ENCODE data around the gene ADA.
"Not testable (repeated sequence)": the region's sequence is repeated elsewhere in the genome, so short reads cannot be mapped to it uniquely, and the experiment has no call there.

Gene ADA

DNA sequence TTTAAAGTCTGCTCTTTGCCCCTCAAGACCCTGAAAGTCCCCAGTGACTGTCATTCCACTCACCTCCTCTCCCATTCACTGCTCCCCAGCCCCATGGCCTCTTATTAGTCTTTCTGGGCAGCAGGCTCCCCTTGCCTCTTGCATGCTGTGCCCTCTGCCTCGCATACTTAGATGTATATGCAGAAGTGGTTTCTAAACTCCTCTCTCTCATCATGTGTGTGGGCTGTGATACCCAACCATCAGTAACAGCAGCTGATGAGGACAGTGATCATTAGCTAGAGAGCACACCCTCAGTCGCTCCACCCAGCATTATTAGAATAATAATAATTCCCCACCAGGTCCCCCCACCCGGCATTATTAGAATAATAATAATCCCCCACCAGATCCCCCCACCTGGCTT lies 54.6 kb downstream of the ADA start:
- no peak overlapping the region for H3K27ac ChIP-seq (ENCODE audit: insufficient read depth, low read depth, low read length, poor library complexity, severe bottlenecking)
- H3K9me3 ChIP-seq (ENCODE audit: control insufficient read depth, low read length) = no peaks in the 10 kb centered on the region
- peaks cover 15% of the 10 kb centered on the region for H3K4me1 ChIP-seq (ENCODE audit: control insufficient read depth, insufficient read depth, low read length)
- 66 to 72% methylated on average over 3 of the region's 3 CpGs for WGBS, 2 experiments
- H3K27me3 ChIP-seq (ENCODE audit: control insufficient read depth, insufficient read depth, low read length, poor library complexity, severe bottlenecking) = no peaks in the 10 kb centered on the region
- H3K4me3 ChIP-seq (ENCODE audit: insufficient read depth, low read depth, low read length) = no peak overlapping the region
- H3K36me3 ChIP-seq (ENCODE audit: control insufficient read depth, insufficient read depth, low read length) = no peaks in the 10 kb centered on the region

DNA sequence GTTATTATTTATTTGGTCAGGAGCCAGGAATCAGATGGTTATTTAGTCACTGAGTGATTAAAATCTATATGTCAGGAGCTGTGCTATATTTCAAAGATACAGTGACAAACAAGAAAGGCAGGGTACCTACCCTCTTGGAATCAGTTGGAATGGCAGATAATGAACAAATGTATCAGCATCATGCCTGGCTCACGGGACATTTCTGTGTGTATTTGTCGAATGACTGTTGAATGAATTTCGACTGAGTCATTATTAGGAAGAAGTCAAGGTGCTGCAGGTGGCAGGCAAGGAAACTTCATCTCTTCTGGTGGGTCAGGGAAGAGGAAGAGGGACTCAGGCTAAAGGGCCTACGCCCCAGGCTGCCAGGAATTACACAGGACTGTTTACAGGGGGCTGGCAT lies 55.5 kb downstream of the ADA start:
- no peaks in the 10 kb centered on the region for H3K27me3 ChIP-seq (ENCODE audit: control insufficient read depth, insufficient read depth, low read length, poor library complexity, severe bottlenecking)
- 91 to 94% methylated on average over 4 of the region's 4 CpGs for WGBS, 2 experiments
- no peak overlapping the region for H3K27ac ChIP-seq (ENCODE audit: insufficient read depth, low read depth, low read length, poor library complexity, severe bottlenecking)
- H3K36me3 ChIP-seq (ENCODE audit: control insufficient read depth, insufficient read depth, low read length) = no peaks in the 10 kb centered on the region
- no peaks in the 10 kb centered on the region for H3K9me3 ChIP-seq (ENCODE audit: control insufficient read depth, low read length)
- H3K4me3 ChIP-seq (ENCODE audit: insufficient read depth, low read depth, low read length) = no peak overlapping the region
- H3K4me1 ChIP-seq (ENCODE audit: control insufficient read depth, insufficient read depth, low read length) = peaks cover 15% of the 10 kb centered on the region

DNA sequence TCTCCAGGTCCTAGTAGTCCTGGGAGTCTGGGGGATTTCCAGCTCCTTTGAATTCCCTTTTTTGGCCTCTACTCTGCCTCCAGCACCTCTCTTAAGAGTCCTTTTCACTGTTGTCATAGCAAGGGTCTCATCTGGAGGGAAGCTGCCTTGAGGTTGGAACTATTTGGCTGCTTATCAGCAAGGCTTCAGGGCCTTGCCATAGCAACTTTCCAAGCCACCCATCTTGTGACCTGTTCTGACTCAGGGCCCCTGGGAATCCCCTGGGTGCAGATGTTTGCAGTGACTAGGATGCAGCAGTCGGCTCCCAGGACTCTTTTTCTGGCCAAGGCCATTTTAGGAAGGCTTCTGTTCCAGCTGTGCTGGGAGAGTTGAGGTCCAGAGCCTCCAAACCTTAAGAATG lies 56.8 kb downstream of the ADA start:
- H3K27ac ChIP-seq (ENCODE audit: insufficient read depth, low read depth, low read length, poor library complexity, severe bottlenecking) = no peak overlapping the region
- 81 to 95% methylated on average over 1 of the region's 1 CpG for WGBS, 2 experiments

DNA sequence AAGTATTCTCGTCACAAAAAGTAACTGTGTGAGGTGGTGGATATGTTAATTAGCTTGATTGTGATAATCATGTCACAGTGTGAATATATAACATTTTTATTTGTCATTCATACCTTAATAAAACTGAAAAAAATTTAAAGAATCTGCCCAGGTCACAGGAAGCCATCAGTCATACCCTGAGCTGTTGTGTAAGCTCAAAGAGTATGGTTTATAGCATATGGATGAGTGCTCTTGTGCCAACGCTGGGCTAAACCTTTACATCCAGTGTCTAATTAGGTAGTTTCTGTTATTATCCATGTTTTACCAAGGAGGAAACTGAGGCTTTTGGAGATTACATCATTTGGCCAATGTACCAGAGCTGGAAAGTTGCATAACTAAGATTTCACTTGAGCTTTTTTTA lies 57.7 kb downstream of the ADA start:
- 90 to 93% methylated on average over 2 of the region's 2 CpGs for WGBS, 2 experiments
- no peaks in the 10 kb centered on the region for H3K36me3 ChIP-seq (ENCODE audit: control insufficient read depth, insufficient read depth, low read length)
- no peaks in the 10 kb centered on the region for H3K27me3 ChIP-seq (ENCODE audit: control insufficient read depth, insufficient read depth, low read length, poor library complexity, severe bottlenecking)
- peaks cover 15% of the 10 kb centered on the region for H3K4me1 ChIP-seq (ENCODE audit: control insufficient read depth, insufficient read depth, low read length)
- no peak overlapping the region for H3K27ac ChIP-seq (ENCODE audit: insufficient read depth, low read depth, low read length, poor library complexity, severe bottlenecking)
- H3K4me3 ChIP-seq (ENCODE audit: insufficient read depth, low read depth, low read length) = no peak overlapping the region
- no peaks in the 10 kb centered on the region for H3K9me3 ChIP-seq (ENCODE audit: control insufficient read depth, low read length)

More for the DNA sequence above, 56.8 kb downstream of the ADA start:
- no peaks in the 10 kb centered on the region for H3K36me3 ChIP-seq (ENCODE audit: control insufficient read depth, insufficient read depth, low read length)
- no peaks in the 10 kb centered on the region for H3K9me3 ChIP-seq (ENCODE audit: control insufficient read depth, low read length)
- peaks cover 15% of the 10 kb centered on the region for H3K4me1 ChIP-seq (ENCODE audit: control insufficient read depth, insufficient read depth, low read length)
- no peak overlapping the region for H3K4me3 ChIP-seq (ENCODE audit: insufficient read depth, low read depth, low read length)
- no peaks in the 10 kb centered on the region for H3K27me3 ChIP-seq (ENCODE audit: control insufficient read depth, insufficient read depth, low read length, poor library complexity, severe bottlenecking)

DNA sequence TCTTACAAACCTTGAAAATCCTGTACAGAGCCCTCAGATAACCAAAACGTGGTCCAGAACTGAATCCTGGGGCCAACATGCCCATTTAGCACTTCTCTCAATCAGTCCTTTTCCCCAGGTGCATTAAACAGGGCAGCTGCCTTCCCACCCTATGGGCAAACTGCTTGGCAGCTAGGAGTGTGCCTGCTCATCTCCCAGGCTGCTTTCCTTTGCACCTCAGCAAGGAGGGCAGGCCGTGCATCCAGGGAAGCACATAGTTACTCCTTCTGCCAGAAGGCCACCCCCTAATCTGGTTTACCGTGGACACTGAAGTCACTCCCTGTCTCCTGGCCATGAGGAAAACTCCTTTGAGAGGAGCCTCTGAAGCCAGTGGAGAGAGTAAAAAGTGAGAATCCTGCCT lies 59.1 kb downstream of the ADA start:
- WGBS, 2 experiments = 91 to 93% methylated on average over 3 of the region's 3 CpGs
- H3K27ac ChIP-seq (ENCODE audit: insufficient read depth, low read depth, low read length, poor library complexity, severe bottlenecking) = no peak overlapping the region
- H3K4me3 ChIP-seq (ENCODE audit: insufficient read depth, low read depth, low read length) = no peak overlapping the region
- peaks cover 3% of the 10 kb centered on the region for H3K4me1 ChIP-seq (ENCODE audit: control insufficient read depth, insufficient read depth, low read length)
- H3K27me3 ChIP-seq (ENCODE audit: control insufficient read depth, insufficient read depth, low read length, poor library complexity, severe bottlenecking) = no peaks in the 10 kb centered on the region
- no peaks in the 10 kb centered on the region for H3K36me3 ChIP-seq (ENCODE audit: control insufficient read depth, insufficient read depth, low read length)
- no peaks in the 10 kb centered on the region for H3K9me3 ChIP-seq (ENCODE audit: control insufficient read depth, low read length)

DNA sequence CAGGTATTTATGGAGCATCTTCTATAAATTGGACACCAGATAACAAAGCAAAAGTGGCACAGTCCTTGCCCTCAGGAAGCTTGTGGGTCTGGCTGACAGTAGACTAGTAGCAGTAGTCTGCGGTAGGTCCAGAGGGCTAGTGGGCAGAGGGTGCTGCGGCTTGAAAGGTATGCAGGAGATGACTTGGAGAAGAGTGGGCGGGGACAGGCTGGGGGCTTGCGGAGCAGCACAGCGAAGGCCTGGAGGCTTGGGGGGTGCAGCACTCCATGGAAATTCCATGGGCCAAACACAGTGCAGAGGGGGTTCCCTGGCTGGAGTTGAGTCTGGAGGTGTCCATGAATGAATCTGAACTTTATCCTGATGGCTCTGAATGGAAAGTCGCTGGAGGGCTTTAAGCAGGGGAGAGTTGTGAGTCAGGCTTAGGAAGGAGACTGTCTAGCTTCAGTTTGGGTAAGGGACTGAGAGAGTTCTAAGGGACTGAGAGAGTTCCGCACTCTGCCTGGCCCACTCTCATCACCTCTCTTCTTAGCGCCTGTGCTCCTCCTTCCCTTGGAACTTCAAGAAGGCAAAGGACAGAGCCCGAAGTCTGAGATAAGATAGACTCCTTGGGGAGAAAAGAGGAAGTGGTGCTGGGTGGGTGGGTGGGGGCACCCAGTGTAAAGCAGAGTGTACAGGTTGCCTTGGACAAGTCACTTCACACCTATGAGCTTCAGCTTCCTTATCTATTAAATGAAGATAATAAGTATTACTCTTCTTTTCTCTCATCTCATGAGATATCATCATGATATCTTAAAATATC lies 60.3 kb downstream of the ADA start:
- H3K4me1 ChIP-seq (ENCODE audit: control insufficient read depth, insufficient read depth, low read length) = no peaks in the 10 kb centered on the region
- no peak overlapping the region for H3K27ac ChIP-seq (ENCODE audit: insufficient read depth, low read depth, low read length, poor library complexity, severe bottlenecking)
- no peak overlapping the region for H3K4me3 ChIP-seq (ENCODE audit: insufficient read depth, low read depth, low read length)
- H3K27me3 ChIP-seq (ENCODE audit: control insufficient read depth, insufficient read depth, low read length, poor library complexity, severe bottlenecking) = no peaks in the 10 kb centered on the region
- no peaks in the 10 kb centered on the region for H3K9me3 ChIP-seq (ENCODE audit: control insufficient read depth, low read length)
- 89 to 90% methylated on average over 7 to 8 of the region's 9 CpGs for WGBS, 2 experiments
- no peaks in the 10 kb centered on the region for H3K36me3 ChIP-seq (ENCODE audit: control insufficient read depth, insufficient read depth, low read length)

DNA sequence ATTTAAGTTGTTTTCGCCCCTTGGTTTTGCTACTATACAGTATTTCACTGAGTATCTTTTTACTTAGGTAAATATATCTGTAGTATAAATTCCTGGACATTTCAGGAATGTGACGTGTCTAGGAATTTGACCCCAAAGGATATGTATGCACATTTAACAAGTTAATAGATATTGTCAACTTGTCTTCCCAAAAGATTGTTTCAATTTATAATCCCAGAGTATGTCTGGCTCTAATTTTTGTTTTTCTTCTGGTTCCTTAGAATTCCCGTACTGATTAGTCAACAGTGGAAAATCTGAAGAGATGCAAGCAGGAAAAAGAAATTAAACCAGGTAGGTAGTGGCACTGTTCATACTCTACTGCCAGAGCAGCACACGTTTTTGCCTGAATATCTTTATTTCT lies 62.0 kb downstream of the ADA start:
- Histone ChIP-seq H3K36me3 (ENCODE audit: control insufficient read depth, insufficient read depth, low read length) (no peaks in the 10 kb centered on the region), H3K4me1 (ENCODE audit: control insufficient read depth, insufficient read depth, low read length) (no peaks in the 10 kb centered on the region), H3K27ac (ENCODE audit: insufficient read depth, low read depth, low read length, poor library complexity, severe bottlenecking) (no peak overlapping the region), H3K27me3 (ENCODE audit: control insufficient read depth, insufficient read depth, low read length, poor library complexity, severe bottlenecking) (no peaks in the 10 kb centered on the region), H3K9me3 (ENCODE audit: control insufficient read depth, low read length) (no peaks in the 10 kb centered on the region), H3K4me3 (ENCODE audit: insufficient read depth, low read depth, low read length) (no peak overlapping the region)
- WGBS, 2 experiments = 94 to 97% methylated on average over 2 to 4 of the region's 4 CpGs

DNA sequence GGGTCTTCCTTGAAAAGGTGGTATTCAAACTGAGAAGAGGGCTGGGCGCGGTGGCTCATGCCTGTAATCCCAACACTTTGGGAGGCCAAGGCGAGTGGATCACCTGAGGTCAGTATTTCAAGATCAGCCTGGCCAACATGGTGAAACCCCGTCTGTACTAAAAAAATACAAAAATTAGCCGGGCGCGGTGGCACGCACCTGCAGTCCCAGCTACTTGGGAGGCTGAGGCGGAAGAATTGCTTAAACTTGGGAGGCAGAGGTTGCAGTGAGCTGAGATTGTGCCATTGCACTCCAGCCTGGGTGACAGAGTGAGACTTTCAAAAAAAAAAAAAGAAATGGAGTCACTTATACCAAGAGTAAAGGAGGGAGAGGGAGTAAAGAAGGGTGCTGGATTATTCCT lies 63.2 kb downstream of the ADA start:
- H3K4me1 ChIP-seq (ENCODE audit: control insufficient read depth, insufficient read depth, low read length); H3K27ac ChIP-seq (ENCODE audit: insufficient read depth, low read depth, low read length, poor library complexity, severe bottlenecking); H3K27me3 ChIP-seq (ENCODE audit: control insufficient read depth, insufficient read depth, low read length, poor library complexity, severe bottlenecking); H3K9me3 ChIP-seq (ENCODE audit: control insufficient read depth, low read length); H3K36me3 ChIP-seq (ENCODE audit: control insufficient read depth, insufficient read depth, low read length); H3K4me3 ChIP-seq (ENCODE audit: insufficient read depth, low read depth, low read length): not testable (repeated sequence)
- WGBS, 2 experiments = 94 to 96% methylated on average over 9 of the region's 9 CpGs

DNA sequence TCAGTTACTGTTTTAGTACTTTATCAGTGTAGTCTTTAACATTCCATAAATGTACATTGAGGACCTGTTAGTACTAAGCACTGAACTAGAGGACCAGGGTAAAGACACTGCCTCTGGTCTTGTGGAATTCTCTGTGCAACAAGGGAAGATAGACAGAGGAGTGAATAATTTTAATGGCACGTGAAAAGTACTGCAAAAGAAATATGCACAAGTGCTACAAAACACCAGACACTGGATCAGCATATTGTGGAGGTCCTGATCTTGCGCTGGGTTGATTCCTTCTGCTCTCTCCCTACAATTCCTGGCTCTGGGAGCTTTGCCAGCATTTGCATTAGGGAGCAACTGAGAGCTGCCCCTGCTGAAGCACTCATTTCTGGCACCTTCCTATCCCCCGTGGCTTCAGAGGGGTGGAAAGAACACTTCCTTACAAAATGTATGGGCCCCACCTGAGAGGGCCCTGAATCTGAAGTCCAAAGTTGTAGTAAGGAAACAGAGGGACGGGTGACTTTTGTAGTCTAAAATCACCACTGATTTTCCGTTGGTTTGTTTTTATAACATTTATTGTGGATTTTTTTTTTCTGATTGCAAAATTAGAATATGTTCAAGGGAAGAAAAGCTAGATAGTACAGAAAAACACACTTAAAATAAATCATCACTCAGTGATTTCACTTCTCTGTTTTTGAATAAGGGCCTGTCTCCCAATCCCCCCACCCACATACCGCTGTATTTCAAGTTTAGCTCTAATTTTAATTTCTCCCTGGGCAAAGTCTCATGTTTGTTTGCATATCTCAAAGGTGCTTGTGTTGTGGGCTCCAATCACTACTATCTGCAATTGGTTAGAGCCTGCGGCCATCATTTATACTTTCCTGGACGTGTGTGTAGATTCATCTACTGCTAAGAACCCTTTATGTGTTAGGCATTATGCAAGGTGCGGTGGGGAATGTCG lies 64.2 kb downstream of the ADA start:
- Histone ChIP-seq H3K27me3 (ENCODE audit: control insufficient read depth, insufficient read depth, low read length, poor library complexity, severe bottlenecking) (no peaks in the 10 kb centered on the region), H3K9me3 (ENCODE audit: control insufficient read depth, low read length) (no peaks in the 10 kb centered on the region), H3K4me1 (ENCODE audit: control insufficient read depth, insufficient read depth, low read length) (peaks cover 5% of the 10 kb centered on the region), H3K36me3 (ENCODE audit: control insufficient read depth, insufficient read depth, low read length) (no peaks in the 10 kb centered on the region), H3K27ac (ENCODE audit: insufficient read depth, low read depth, low read length, poor library complexity, severe bottlenecking) (no peak overlapping the region), H3K4me3 (ENCODE audit: insufficient read depth, low read depth, low read length) (no peak overlapping the region)
- 90 to 91% methylated on average over 10 of the region's 10 CpGs for WGBS, 2 experiments

DNA sequence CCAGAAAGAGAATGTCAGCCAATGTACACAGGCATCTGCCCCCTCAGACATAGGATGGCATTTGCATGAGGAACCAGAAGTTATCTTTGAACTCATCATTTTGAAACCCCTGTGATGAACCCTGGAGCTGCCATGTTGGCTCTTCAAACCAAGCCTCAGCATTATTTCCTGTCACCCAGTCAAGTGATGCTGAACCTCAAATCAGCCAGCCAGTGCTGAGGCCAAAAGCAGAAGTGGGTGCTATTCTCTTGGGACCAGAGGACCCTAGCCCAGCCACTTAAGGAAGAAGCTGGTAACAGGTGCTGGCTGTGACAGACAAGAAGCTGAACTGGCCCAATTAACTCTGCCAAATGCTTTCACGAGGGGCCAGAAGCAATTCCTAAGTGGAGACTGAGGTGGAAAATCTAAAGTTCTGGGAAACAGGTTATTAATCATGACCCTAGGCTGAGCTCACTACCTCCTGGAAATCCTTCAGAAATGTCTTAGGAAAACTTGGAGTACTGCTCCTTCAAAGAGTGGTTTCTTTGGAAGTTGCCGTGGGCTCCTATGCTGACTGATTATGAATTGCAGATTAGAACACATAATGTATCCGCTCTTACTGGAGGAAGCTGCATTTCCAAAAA lies 65.1 kb downstream of the ADA start:
- Histone ChIP-seq H3K27ac (ENCODE audit: insufficient read depth, low read depth, low read length, poor library complexity, severe bottlenecking) (no peak overlapping the region), H3K27me3 (ENCODE audit: control insufficient read depth, insufficient read depth, low read length, poor library complexity, severe bottlenecking) (no peaks in the 10 kb centered on the region), H3K4me3 (ENCODE audit: insufficient read depth, low read depth, low read length) (no peak overlapping the region), H3K36me3 (ENCODE audit: control insufficient read depth, insufficient read depth, low read length) (no peaks in the 10 kb centered on the region), H3K4me1 (ENCODE audit: control insufficient read depth, insufficient read depth, low read length) (peaks cover 12% of the 10 kb centered on the region), H3K9me3 (ENCODE audit: control insufficient read depth, low read length) (no peaks in the 10 kb centered on the region)
- 94 to 96% methylated on average over 3 of the region's 3 CpGs for WGBS, 2 experiments
